HCT116 (cell line): ENCODE data around the gene RASA2. TPM values are rescaled to one million over a fixed set of nuclear protein-coding genes. Genes with fewer than 3 reads are reported as not detected.

Experiments
- ATAC-seq: fragments of 200-7000 bp; cut with Tn5 transposase; 2 replicates; pipeline ENCODE4 v1.9.1; 2020; ENCODE audit warnings: mild to moderate bottlenecking, moderate library complexity
- BruUV-seq: library from RNA; stranded (reverse); fragments of 400-500 nt; replicated peaks from 2 replicates; lab custom pipeline; 2021; lab: Mats Ljungman, UMichigan
- CTCF ChIA-PET: fragments of 300-600 bp; sonication (Branson Sonifier 250); formaldehyde crosslinking; loops from one replicate; lab custom pipeline; 2021; ENCODE audit warnings: antibody characterized with exemption; lab: Charles Lee
- POLR2A ChIA-PET: fragments of 300-600, 350-600 bp; sonication (Branson Sonifier 250); formaldehyde crosslinking; loops from one replicate; lab custom pipeline; 2021; ENCODE audit warnings: antibody characterized with exemption; lab: Charles Lee
- RAD21 ChIA-PET, 2 experiments: fragments of 300-600 bp; sonication (Branson Sonifier 250); formaldehyde crosslinking; loops; one replicate each; lab custom pipeline; 2023; ENCODE audit warnings: low total read pairs in 2 of 2; ENCODE audit not compliant: uncharacterized antibody in 2 of 2, unreplicated experiment in 2 of 2, low non-redundant PET in 1 of 2; lab: Charles Lee
- DNase-seq: peaks from one replicate; pipeline ENCODE4 v3.0.0-alpha.2; 2010; ENCODE audit warnings: low read depth, low spot score
- H2AFZ ChIP-seq: fragments of 200-600 bp; shearing (Covaris generic), sonication (generic); 2 replicates; pipeline ENCODE4 v1.6.1; 2017; ENCODE audit warnings: low read depth, mixed run types, mixed read lengths, antibody characterized with exemption, low read length; ENCODE audit not compliant: poor library complexity, severe bottlenecking
- H3K27ac ChIP-seq: 2 replicates; pipeline ENCODE4 v1.5.1; 2012; ENCODE audit warnings: low read depth, low read length
- H3K27me3 ChIP-seq: fragments of 200-600 bp; sonication (generic); 2 replicates; pipeline ENCODE4 v1.6.1; 2016; ENCODE audit warnings: mixed run types, low read length, mixed read lengths; ENCODE audit not compliant: insufficient read depth
- H3K36me3 ChIP-seq, 2 experiments: fragments of 200-500 bp in 1 of 2; fragments of 200-600 bp in 1 of 2; sonication (Bioruptor generic) in 1 of 2; sonication (generic) in 1 of 2; 2 replicates each; pipeline versions ENCODE4 v1.5.1 to v1.6.1; 2014 to 2016; ENCODE audit warnings: low read length in 2 of 2, inconsistent platforms in 1 of 2, mixed read lengths in 1 of 2, mixed run types in 1 of 2; ENCODE audit not compliant: insufficient read depth in 2 of 2, control insufficient read depth in 1 of 2
- H3K4me1 ChIP-seq, 2 experiments: fragments of 200-600 bp in 1 of 2; sonication (generic) in 1 of 2; 2 replicates each; pipeline versions ENCODE4 v1.5.1 to v1.6.1; 2012 to 2017; ENCODE audit warnings: low read length in 2 of 2, inconsistent platforms in 1 of 2, mild to moderate bottlenecking in 1 of 2, mixed read lengths in 1 of 2, mixed run types in 1 of 2, moderate library complexity in 1 of 2; ENCODE audit not compliant: insufficient read depth in 2 of 2, control insufficient read depth in 1 of 2
- H3K4me2 ChIP-seq: fragments of 200-600 bp; sonication (generic); 2 replicates; pipeline ENCODE4 v1.6.1; 2017; ENCODE audit warnings: mixed run types, low read length, mixed read lengths
- H3K4me3 ChIP-seq, 2 experiments: fragments of 200-600 bp in 1 of 2; sonication (generic) in 1 of 2; replicated peaks in 1 of 2; 2 replicates each; pipeline ENCODE4 v1.5.1; 2011 to 2016; ENCODE audit warnings: low read length in 2 of 2, control low read depth in 1 of 2, low read depth in 1 of 2, mild to moderate bottlenecking in 1 of 2, mixed read lengths in 1 of 2, mixed run types in 1 of 2
- H3K79me2 ChIP-seq: fragments of 200-600 bp; sonication (generic); 2 replicates; pipeline ENCODE4 v1.6.1; 2017; ENCODE audit warnings: mild to moderate bottlenecking, mixed run types, low read length, moderate library complexity, mixed read lengths; ENCODE audit not compliant: insufficient read depth
- H3K9ac ChIP-seq: fragments of 200-600 bp; sonication (generic); 2 replicates; pipeline ENCODE4 v1.6.1; 2016; ENCODE audit warnings: low read length, mixed read lengths
- H3K9me2 ChIP-seq: fragments of 200-600 bp; sonication (generic), shearing (Covaris generic); 2 replicates; pipeline ENCODE4 v1.6.1; 2017; ENCODE audit warnings: mixed run types, mild to moderate bottlenecking, moderate library complexity; ENCODE audit not compliant: insufficient read depth
- H3K9me3 ChIP-seq, 2 experiments: fragments of 200-500 bp in 1 of 2; fragments of 200-600 bp in 1 of 2; sonication (Bioruptor generic) in 1 of 2; sonication (generic) in 1 of 2; 2 replicates each; pipeline ENCODE4 v1.6.1; 2014 to 2017; ENCODE audit warnings: low read length in 2 of 2, mixed read lengths in 2 of 2, inconsistent platforms in 1 of 2, low read depth in 1 of 2, mild to moderate bottlenecking in 1 of 2, mixed run types in 1 of 2, moderate library complexity in 1 of 2; ENCODE audit not compliant: control insufficient read depth in 1 of 2, insufficient read depth in 1 of 2
- H4K20me1 ChIP-seq: fragments of 200-600 bp; sonication (generic), shearing (Covaris generic); 2 replicates; pipeline ENCODE4 v1.6.1; 2017; ENCODE audit warnings: mixed run types, mild to moderate bottlenecking, moderate library complexity; ENCODE audit not compliant: insufficient read depth
- ATF3 ChIP-seq: IDR thresholded peaks from 2 replicates; pipeline ENCODE4 v1.6.1; 2012
- CEBPB ChIP-seq: IDR thresholded peaks from 2 replicates; pipeline ENCODE4 v1.6.1; 2012; ENCODE audit warnings: low read depth
- CTCF ChIP-seq, 3 experiments: fragments of 200-600 bp in 1 of 3; sonication (generic) in 1 of 3; IDR thresholded peaks in 2 of 3; conservative IDR thresholded peaks in 1 of 3; 2 replicates each; pipeline ENCODE4 v1.5.1; 2012 to 2017; ENCODE audit warnings: low read depth in 2 of 3, low read length in 2 of 3, antibody characterized with exemption in 1 of 3, borderline replicate concordance in 1 of 3, control low read depth in 1 of 3, mild to moderate bottlenecking in 1 of 3, mixed read lengths in 1 of 3, mixed run types in 1 of 3, moderate library complexity in 1 of 3; ENCODE audit not compliant: insufficient read depth in 1 of 3
- EGR1 ChIP-seq: IDR thresholded peaks from 2 replicates; pipeline ENCODE4 v1.6.1; 2012; ENCODE audit warnings: low read depth
- ELF1 ChIP-seq: IDR thresholded peaks from 2 replicates; pipeline ENCODE4 v1.6.1; 2012; ENCODE audit warnings: low read depth, borderline replicate concordance
- EZH2 ChIP-seq: fragments of 200-600 bp; sonication (generic); IDR thresholded peaks from 2 replicates; pipeline ENCODE4 v1.6.1; 2017; ENCODE audit warnings: antibody characterized with exemption, mixed run types
- EZH2phosphoT487 ChIP-seq: fragments of 200-600 bp; IDR thresholded peaks from 2 replicates; pipeline ENCODE4 v1.6.1; 2018; ENCODE audit warnings: antibody characterized with exemption, borderline replicate concordance
- MAX ChIP-seq: IDR thresholded peaks from 2 replicates; pipeline ENCODE4 v1.6.1; 2012
- POLR2A ChIP-seq: IDR thresholded peaks from 2 replicates; pipeline ENCODE4 v1.7.0; 2011; ENCODE audit warnings: borderline replicate concordance; ENCODE audit not compliant: insufficient read depth, insufficient read length; ENCODE audit errors: extremely low read depth
- POLR2AphosphoS5 ChIP-seq: IDR thresholded peaks from 2 replicates; pipeline ENCODE4 v1.6.1; 2011; ENCODE audit warnings: mild to moderate bottlenecking, low read depth, low read length, moderate library complexity
- REST ChIP-seq: IDR thresholded peaks from 2 replicates; pipeline ENCODE4 v1.6.1; 2012; ENCODE audit warnings: low read depth
- SIN3A ChIP-seq: IDR thresholded peaks from 2 replicates; pipeline ENCODE4 v1.6.1; 2012; ENCODE audit warnings: low read depth
- SP1 ChIP-seq: IDR thresholded peaks from 2 replicates; pipeline ENCODE4 v1.6.1; 2012; ENCODE audit warnings: low read depth
- SRF ChIP-seq: IDR thresholded peaks from 2 replicates; pipeline ENCODE4 v1.6.1; 2012; ENCODE audit warnings: low read depth
- TCF7L2 ChIP-seq: IDR thresholded peaks from 2 replicates; pipeline ENCODE4 v1.7.0; 2011; ENCODE audit warnings: borderline replicate concordance, inconsistent platforms; ENCODE audit not compliant: insufficient read depth, insufficient read length; ENCODE audit errors: extremely low read depth
- ZBTB33 ChIP-seq: IDR thresholded peaks from 2 replicates; pipeline ENCODE4 v1.6.1; 2011; ENCODE audit warnings: mild to moderate bottlenecking, low read length, moderate library complexity; ENCODE audit not compliant: insufficient replicate concordance; ENCODE audit errors: extremely low read depth
- ZFX ChIP-seq: fragments of 450-650 bp; IDR thresholded peaks from 2 replicates; pipeline ENCODE4 v1.6.1; 2017
- ZNF274 ChIP-seq: fragments of 200-500 bp; sonication (Bioruptor generic); IDR thresholded peaks from 2 replicates; pipeline ENCODE4 v1.6.1; 2014; ENCODE audit warnings: mild to moderate bottlenecking, low read depth, low read length, inconsistent platforms
- intact Hi-C: fragments of 100-400 bp; cut with micrococcal nuclease; formaldehyde crosslinking; loops from 2 replicates; pipeline ENCODE4 v1.10.0; 2022
- total RNA-seq: library from RNA; stranded (reverse); gene quantifications from one replicate; pipeline ENCODE4 v1.2.1, GENCODE V29; 2021; ENCODE audit not compliant: unreplicated experiment

RASA2 gene
- total RNA-seq, 1 experiment from 2014 or later = 12.8 TPM

GRCh38 chr3:141661229-141662196, 174.7 kb downstream of the RASA2 start:
- no peaks in the 10 kb centered on the region for H3K79me2 ChIP-seq
- ChIA-PET CTCF (no interaction called here), POLR2A (no interaction called here), RAD21 (no interaction called here)
- H3K4me3 ChIP-seq = no peak overlapping the region
- DNase-seq (no peak), ATAC-seq (no peak)
- H3K4me2 ChIP-seq = no peak overlapping the region
- no peaks in the 10 kb centered on the region for H4K20me1 ChIP-seq
- TSS peak; percentile 56 for BruUV-seq
- TF ChIP-seq POLR2AphosphoS5 (no peak), TCF7L2 (no peak), CEBPB (no peak), ATF3 (no peak), SRF (no peak), EZH2phosphoT487 (no peak), EGR1 (no peak), ELF1 (no peak), SIN3A (no peak), CTCF (IDR thresholded peaks at IDR 0.05 in 2 of 3, conservative IDR thresholded peaks at IDR 0.05 in 1 of 3; ENCODE audit: borderline replicate concordance in 1 of 3, insufficient read depth in 1 of 3, low read depth in 2 of 3, low read length in 2 of 3) (no peak), MAX (no peak), SP1 (no peak), ZBTB33 (no peak), EZH2 (no peak), REST (no peak), ZFX (no peak), POLR2A (no peak), ZNF274 (no peak)
- H3K27ac ChIP-seq = no peak overlapping the region
- no peak overlapping the region for H3K9ac ChIP-seq
- intact Hi-C loops = no loop called here
- no peaks in the 10 kb centered on the region for H3K27me3 ChIP-seq
- peaks cover 0 to 6% of the 10 kb centered on the region in 2 experiments; a peak in 1 of 4 replicates for H3K9me3 ChIP-seq
- no peaks in the 10 kb centered on the region for H3K9me2 ChIP-seq
- no peak overlapping the region for H2AFZ ChIP-seq
- H3K4me1 ChIP-seq = peaks cover 4 to 12% of the 10 kb centered on the region in 2 experiments; a peak in 3 of 4 replicates
- H3K36me3 ChIP-seq = no peaks in the 10 kb centered on the region
